CD14-positive monocyte (primary cell): ENCODE measurements around the gene FOXA3. TPM values are rescaled to one million over a fixed set of nuclear protein-coding genes. Genes with fewer than 3 reads are reported as not detected.

ENCODE experiments used
- DNase-seq, 3 donors: peaks; one replicate each; pipeline ENCODE4 v3.0.0-alpha.2; 2011 to 2022
- H2AFZ ChIP-seq: 2 replicates; pipeline ENCODE4 v1.6.0; 2012; ENCODE audit warnings: mild to moderate bottlenecking, low read depth, low read length, inconsistent platforms; ENCODE audit not compliant: insufficient read depth, poor library complexity, severe bottlenecking
- H3K27ac ChIP-seq, 2 donors: 1 replicate in 1 of 2; 2 replicates in 1 of 2; pipeline ENCODE4 v1.5.1; 2012 to 2013; ENCODE audit warnings: low read length in 2 of 2, control low read depth in 1 of 2, inconsistent platforms in 1 of 2, low read depth in 1 of 2, mild to moderate bottlenecking in 1 of 2
- H3K27me3 ChIP-seq, 2 donors: one replicate each; pipeline versions ENCODE4 v1.6.0 to v1.6.1; 2011 to 2013; ENCODE audit warnings: low read length in 2 of 2; ENCODE audit not compliant: control insufficient read depth in 2 of 2, insufficient read depth in 2 of 2
- H3K36me3 ChIP-seq, 2 donors: replicated peaks in 1 of 2; 1 replicate in 1 of 2; 2 replicates in 1 of 2; pipeline versions ENCODE4 v1.5.1 to v1.6.1; 2012 to 2013; ENCODE audit warnings: low read length in 2 of 2, control low read depth in 1 of 2, inconsistent platforms in 1 of 2, mild to moderate bottlenecking in 1 of 2; ENCODE audit not compliant: insufficient read depth in 2 of 2, control insufficient read depth in 1 of 2
- H3K4me1 ChIP-seq, 2 donors: 1 replicate in 1 of 2; 2 replicates in 1 of 2; pipeline versions ENCODE4 v1.5.1 to v1.6.1; 2012 to 2013; ENCODE audit warnings: low read length in 2 of 2, control low read depth in 1 of 2, inconsistent platforms in 1 of 2, mild to moderate bottlenecking in 1 of 2, moderate library complexity in 1 of 2; ENCODE audit not compliant: insufficient read depth in 2 of 2, control insufficient read depth in 1 of 2
- H3K4me2 ChIP-seq: replicated peaks from 2 replicates; pipeline ENCODE3; 2012; ENCODE audit warnings: low read length, moderate library complexity, mild to moderate bottlenecking; ENCODE audit not compliant: poor library complexity, severe bottlenecking; ENCODE audit errors: extremely low read depth
- H3K4me3 ChIP-seq, 3 experiments: fragments of 200-600 bp in 1 of 3; sonication (generic) in 1 of 3; replicated peaks in 1 of 3; 1 replicate in 2 of 3; 2 replicates in 1 of 3; pipeline ENCODE4 v1.5.1; 2011 to 2013; ENCODE audit warnings: low read length in 3 of 3, mild to moderate bottlenecking in 3 of 3, control low read depth in 2 of 3, low read depth in 2 of 3, inconsistent platforms in 1 of 3, moderate library complexity in 1 of 3
- H3K79me2 ChIP-seq: 2 replicates; pipeline ENCODE4 v1.6.0; 2012; ENCODE audit warnings: mild to moderate bottlenecking, control low read depth, inconsistent platforms, low read length, moderate library complexity; ENCODE audit not compliant: insufficient read depth
- H3K9ac ChIP-seq: 2 replicates; pipeline ENCODE4 v1.6.0; 2017; ENCODE audit warnings: low read length, mild to moderate bottlenecking; ENCODE audit not compliant: insufficient read depth, poor library complexity, severe bottlenecking
- H3K9me3 ChIP-seq, 2 donors: replicated peaks in 1 of 2; 1 replicate in 1 of 2; 2 replicates in 1 of 2; pipeline versions ENCODE4 v1.5.1 to v1.6.1; 2012 to 2013; ENCODE audit warnings: low read length in 2 of 2, control low read depth in 1 of 2; ENCODE audit not compliant: control insufficient read depth in 1 of 2, insufficient read depth in 1 of 2
- H4K20me1 ChIP-seq: 2 replicates; pipeline ENCODE4 v1.6.0; 2012; ENCODE audit warnings: mild to moderate bottlenecking, low read length, control low read depth, moderate library complexity; ENCODE audit not compliant: insufficient read depth
- H3K27ac Mint-ChIP-seq, 7 donors: one replicate each; pipeline ENCODE4 v1.8.0; 2020; ENCODE audit warnings: mild to moderate bottlenecking in 7 of 7, mixed read lengths in 7 of 7, moderate library complexity in 6 of 7, inconsistent platforms in 2 of 7
- H3K27me3 Mint-ChIP-seq, 3 donors: one replicate each; pipeline ENCODE4 v1.8.0; 2021 to 2022; ENCODE audit warnings: low read depth in 3 of 3, mild to moderate bottlenecking in 3 of 3, mixed read lengths in 3 of 3, moderate library complexity in 3 of 3, inconsistent platforms in 1 of 3
- H3K36me3 Mint-ChIP-seq, 2 donors: one replicate each; pipeline ENCODE4 v1.8.0; 2020; ENCODE audit warnings: mixed read lengths in 2 of 2, inconsistent platforms in 1 of 2, mild to moderate bottlenecking in 1 of 2
- H3K4me1 Mint-ChIP-seq: one replicate; pipeline ENCODE4 v1.8.0; 2020; ENCODE audit warnings: mild to moderate bottlenecking, mixed read lengths
- H3K4me3 Mint-ChIP-seq, 2 donors: one replicate each; pipeline ENCODE4 v1.8.0; 2020; ENCODE audit warnings: mild to moderate bottlenecking in 2 of 2, mixed read lengths in 2 of 2, moderate library complexity in 1 of 2
- H3K9me3 Mint-ChIP-seq, 7 donors: one replicate each; pipeline ENCODE4 v1.8.0; 2020 to 2022; ENCODE audit warnings: mixed read lengths in 7 of 7, mild to moderate bottlenecking in 6 of 7, moderate library complexity in 6 of 7, inconsistent platforms in 2 of 7
- WGBS: methylation state at CpG from one replicate; pipeline ENCODE4 v1.1.5; 2013; ENCODE audit warnings: missing lambda C conversion rate; ENCODE audit not compliant: insufficient coverage; 5-methylcytosine and 5-hydroxymethylcytosine counted together
- intact Hi-C, 2 donors: fragments of 100-400 bp; cut with micrococcal nuclease; formaldehyde crosslinking; loops; one replicate each; pipeline versions ENCODE4 v1.15.0 to v1.15.1; 2023
- polyA plus RNA-seq, 3 donors: library from polyadenylated mRNA; depleted of rRNA in 1 of 3; unstranded in 2 of 3; stranded (reverse) in 1 of 3; fragments of 300-500 nt in 2 of 3; fragments of >200 nt in 1 of 3; fragmentation: Illumina TruSeq in 2 of 3; gene quantifications; 1 replicate in 2 of 3; 2 replicates in 1 of 3; pipeline ENCODE4 v1.2.3, GENCODE V29; 2012 to 2021
- TF ChIP-seq, protein P1 (sequence below): fragments of 200-600 bp; IDR thresholded peaks from one replicate; pipeline ENCODE4 v1.8.0; 2022; ENCODE audit warnings: antibody characterized with exemption, mild to moderate bottlenecking

FOXA3 gene
- polyA plus RNA-seq, 3 donors, result not detected

DNA sequence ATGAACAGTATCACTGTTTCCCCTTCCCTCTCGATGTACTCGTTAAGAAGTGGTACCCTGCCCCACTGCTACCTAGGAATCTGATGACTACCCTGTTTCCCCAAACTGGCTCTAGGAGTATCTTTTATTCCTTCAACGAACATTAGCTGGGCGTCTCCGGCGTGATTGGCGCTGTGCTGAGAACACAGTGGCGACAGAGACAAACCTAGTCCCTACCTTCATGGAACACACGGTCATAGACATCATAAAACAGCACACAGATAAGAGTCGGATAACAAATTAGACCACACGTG, 1.9 kb upstream of the FOXA3 start:
- TF ChIP-seq, protein P1, sequence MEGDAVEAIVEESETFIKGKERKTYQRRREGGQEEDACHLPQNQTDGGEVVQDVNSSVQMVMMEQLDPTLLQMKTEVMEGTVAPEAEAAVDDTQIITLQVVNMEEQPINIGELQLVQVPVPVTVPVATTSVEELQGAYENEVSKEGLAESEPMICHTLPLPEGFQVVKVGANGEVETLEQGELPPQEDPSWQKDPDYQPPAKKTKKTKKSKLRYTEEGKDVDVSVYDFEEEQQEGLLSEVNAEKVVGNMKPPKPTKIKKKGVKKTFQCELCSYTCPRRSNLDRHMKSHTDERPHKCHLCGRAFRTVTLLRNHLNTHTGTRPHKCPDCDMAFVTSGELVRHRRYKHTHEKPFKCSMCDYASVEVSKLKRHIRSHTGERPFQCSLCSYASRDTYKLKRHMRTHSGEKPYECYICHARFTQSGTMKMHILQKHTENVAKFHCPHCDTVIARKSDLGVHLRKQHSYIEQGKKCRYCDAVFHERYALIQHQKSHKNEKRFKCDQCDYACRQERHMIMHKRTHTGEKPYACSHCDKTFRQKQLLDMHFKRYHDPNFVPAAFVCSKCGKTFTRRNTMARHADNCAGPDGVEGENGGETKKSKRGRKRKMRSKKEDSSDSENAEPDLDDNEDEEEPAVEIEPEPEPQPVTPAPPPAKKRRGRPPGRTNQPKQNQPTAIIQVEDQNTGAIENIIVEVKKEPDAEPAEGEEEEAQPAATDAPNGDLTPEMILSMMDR, result no peak
- H3K36me3 ChIP-seq, result peaks cover 18 to 21% of the 10 kb centered on the region in 2 donors
- peaks cover 0 to 8% of the 10 kb centered on the region in 2 donors for H3K9me3 ChIP-seq
- peaks cover 27 to 37% of the 10 kb centered on the region in 2 donors for H3K4me1 ChIP-seq
- H3K27ac Mint-ChIP-seq, result peak overlapping the region; percentile 87 to 98 (median 97)
- H3K27me3 Mint-ChIP-seq, result peaks cover 34 to 43% (median 41%) of the 10 kb centered on the region in 3 donors
- H3K79me2 ChIP-seq, result peaks cover 51% of the 10 kb centered on the region
- H3K4me2 ChIP-seq, result peak overlapping the region; percentile 78
- no peak for DNase-seq
- H2AFZ ChIP-seq, result peak overlapping the region; percentile 87
- peaks cover 38% of the 10 kb centered on the region for H4K20me1 ChIP-seq
- peak overlapping the region; percentile 94 to 97 for H3K27ac ChIP-seq
- H3K9ac ChIP-seq, result peak overlapping the region; percentile 90
- peaks cover 27 to 35% of the 10 kb centered on the region in 2 donors for H3K36me3 Mint-ChIP-seq
- peak overlapping the region; percentile 88 to 92 for H3K4me3 Mint-ChIP-seq
- H3K27me3 ChIP-seq, result peaks cover 21 to 35% of the 10 kb centered on the region in 2 donors
- peaks cover 30% of the 10 kb centered on the region for H3K4me1 Mint-ChIP-seq
- H3K4me3 ChIP-seq, result peak overlapping the region; percentile 80 to 89 (median 86)
- intact Hi-C loops, result loop anchor here (2.0 to 10.0 kb wide), 5 partner anchors 40 to 993 kb away; partner anchors contain the start of genes AP2S1 (in 1 of the 2), CCDC61 (in 1 of the 2), FBXO46 (in 1 of the 2) and MEIOSIN (in 1 of the 2)
- H3K9me3 Mint-ChIP-seq, result peaks cover 0 to 20% (median 10%) of the 10 kb centered on the region in 7 donors
- 2% methylated on average over 10 of the region's 11 CpGs for WGBS

DNA sequence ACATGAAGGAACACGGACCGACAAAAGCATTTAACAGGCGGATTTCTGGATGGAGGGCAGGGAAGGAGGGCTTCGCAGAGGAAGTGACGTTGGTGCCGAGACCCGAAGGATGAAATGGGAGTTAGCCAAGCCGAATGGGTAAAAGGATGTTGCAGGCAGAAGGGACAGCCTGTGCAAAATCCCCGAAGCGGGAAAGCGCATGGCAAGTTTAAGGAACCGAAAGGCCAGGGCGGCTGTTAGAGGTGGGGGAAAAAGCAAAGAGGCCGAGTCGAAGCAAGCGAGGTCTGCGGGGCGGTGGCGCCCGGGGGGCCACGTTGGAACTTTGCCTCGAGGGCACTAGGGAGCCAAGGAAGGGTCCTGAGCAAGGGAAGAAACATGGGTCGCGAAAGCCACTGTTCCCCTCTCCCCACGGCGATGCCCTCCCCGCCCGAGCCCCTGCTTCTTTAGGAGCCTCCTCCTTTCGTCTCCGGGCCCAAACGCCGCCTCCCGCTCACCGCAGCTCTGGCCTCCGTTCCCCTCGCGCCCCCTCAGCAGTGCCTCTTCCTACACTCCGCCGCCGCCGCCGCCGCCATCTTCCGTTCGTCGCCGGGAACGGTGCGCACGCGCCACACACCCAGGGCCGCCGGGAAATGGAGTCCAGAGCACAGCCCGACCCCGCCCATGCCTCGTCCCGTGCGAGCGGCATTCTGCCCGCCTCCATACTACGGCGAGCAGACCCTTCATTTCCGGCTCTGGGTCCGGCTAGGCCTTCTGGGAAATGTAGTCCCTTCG, 1.4 kb upstream of the FOXA3 start, which contains the start of gene SYMPK:
TSS of gene SYMPK (minus strand) at position 584 of the 771 bp plus-strand sequence. CDS start 8,652 bp downstream, outside the sequence.
- Histone ChIP-seq H3K9ac (peak within 1 kb of the TSS; percentile 90), H3K4me3 (peak within 1 kb of the TSS; percentile 80 to 89 (median 86)), H2AFZ (peak within 1 kb of the TSS; percentile 87), H3K9me3 (peaks cover 0 to 8% of the 10 kb centered on the region in 2 donors), H3K4me2 (peak within 1 kb of the TSS; percentile 78), H3K4me1 (peaks cover 27 to 37% of the 10 kb centered on the region in 2 donors), H3K27ac (peak within 1 kb of the TSS; percentile 94 to 97), H3K27me3 (peaks cover 21 to 35% of the 10 kb centered on the region in 2 donors), H3K79me2 (peaks cover 49% of the 10 kb centered on the region), H3K36me3 (peaks cover 18 to 21% of the 10 kb centered on the region in 2 donors), H4K20me1 (peaks cover 37% of the 10 kb centered on the region)
- H3K4me3 Mint-ChIP-seq, result peak within 1 kb of the TSS; percentile 88 to 92
- peaks cover 0 to 20% (median 10%) of the 10 kb centered on the region in 7 donors for H3K9me3 Mint-ChIP-seq
- peaks cover 37 to 48% (median 46%) of the 10 kb centered on the region in 3 donors for H3K27me3 Mint-ChIP-seq
- under 1% methylated on average over 56 of the region's 65 CpGs for WGBS
- peaks cover 27 to 33% of the 10 kb centered on the region in 2 donors for H3K36me3 Mint-ChIP-seq
- DNase-seq, result peak; percentile 98
- TF ChIP-seq, protein P1, result no peak
- H3K4me1 Mint-ChIP-seq, result peaks cover 30% of the 10 kb centered on the region
- intact Hi-C loops, result loop anchor here (1.0 to 10.0 kb wide), 6 partner anchors 24 to 992 kb away; partner anchors contain the start of genes IRF2BP1 (in 2 of the 2), AP2S1 (in 1 of the 2), CCDC61 (in 1 of the 2) and FBXO46 (in 1 of the 2)
- peak within 1 kb of the TSS; percentile 87 to 98 (median 97) for H3K27ac Mint-ChIP-seq
